GM12892 (cell line): ENCODE measurements around the gene UNC13D. TPM values are rescaled to one million over a fixed set of nuclear protein-coding genes. Genes with fewer than 3 reads are reported as not detected.
"Not testable (repeated sequence)": the region's sequence is repeated elsewhere in the genome, so short reads cannot be mapped to it uniquely, and the experiment has no call there.

Experiments used
- DNase-seq: peaks from one replicate; pipeline ENCODE4 v3.0.0; 2011; ENCODE audit not compliant: insufficient read length
- FAIRE-seq: peaks from 2 replicates; lab custom pipeline; 2011; peaks lifted over from hg19 to GRCh38; lab: Jason Lieb, UNC
- POLR2A ChIP-seq: IDR thresholded peaks from 2 replicates; pipeline ENCODE4 v1.6.1; 2011; ENCODE audit warnings: low read depth, low read length, control low read depth
- POLR2AphosphoS5 ChIP-seq: IDR thresholded peaks from 2 replicates; pipeline ENCODE4 v1.6.1; 2011; ENCODE audit warnings: low read depth, low read length, control low read depth
- TAF1 ChIP-seq: IDR thresholded peaks from 2 replicates; pipeline ENCODE4 v1.6.1; 2011; ENCODE audit warnings: low read depth, mild to moderate bottlenecking, control low read depth, low read length, borderline replicate concordance
- polyA plus RNA-seq: library from polyadenylated mRNA; unstranded; fragments of >200 nt; gene quantifications from one replicate; pipeline ENCODE4 v1.2.1, GENCODE V29; 2012; ENCODE audit warnings: missing spikeins, inconsistent platforms; ENCODE audit not compliant: missing spikeins

Gene UNC13D
- polyA plus RNA-seq = 18.6 TPM

DNA sequence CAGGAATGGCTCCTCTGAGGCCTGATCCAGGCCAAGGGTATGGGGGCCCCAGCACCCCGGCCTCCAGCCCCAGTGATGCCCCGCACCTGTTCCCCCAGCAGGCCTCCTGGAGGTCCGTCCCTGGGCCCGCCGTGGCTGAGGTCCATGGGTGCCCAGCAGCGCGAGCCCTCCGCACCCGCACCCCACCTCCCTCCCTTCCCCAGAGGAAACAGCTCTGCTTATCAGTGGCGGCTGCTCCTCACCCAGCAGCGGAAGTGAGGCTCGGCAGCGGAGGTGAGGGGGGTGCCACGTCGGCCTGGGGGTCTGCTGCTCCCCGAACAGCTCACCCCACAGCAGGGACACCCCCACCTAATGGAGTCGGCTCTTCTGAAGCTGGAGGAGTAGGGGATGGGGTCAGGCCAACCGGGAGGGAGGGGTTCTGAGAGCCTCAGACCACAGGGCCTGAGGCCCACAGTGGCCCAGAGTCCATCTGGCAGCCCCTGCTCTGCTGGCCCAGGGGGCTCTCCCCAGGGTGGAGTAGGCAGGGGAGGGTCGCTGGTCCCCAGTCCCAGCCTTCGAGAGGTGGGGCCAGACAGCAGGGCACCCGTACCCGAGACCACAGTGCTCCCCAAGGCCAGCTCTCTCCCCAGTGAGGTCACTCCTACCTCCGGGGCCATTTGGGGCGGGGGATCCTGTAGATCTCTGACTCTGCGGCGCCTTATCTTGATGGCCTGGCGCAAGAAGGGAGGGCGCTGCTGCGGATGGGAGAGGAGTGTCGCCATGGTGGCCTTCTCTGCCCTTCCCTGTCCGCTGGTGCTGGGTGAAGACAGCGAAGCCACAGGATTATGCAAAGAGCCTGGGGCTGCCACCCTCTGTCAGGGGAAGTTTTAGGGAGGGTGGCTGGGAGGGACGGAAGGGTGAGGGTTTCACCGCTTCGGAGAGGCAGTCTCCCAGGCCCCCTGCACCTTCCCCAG lies at the start of gene UNC13D:
Gene UNC13D, minus strand, starts transcription at position 828 of the 953 bp plus-strand sequence. Its CDS starts 67 bp downstream, at position 761.
- TF ChIP-seq TAF1 (no peak), POLR2AphosphoS5 (0 out of 2 replicates have a peak, but pooled peaks have one; percentile 40), POLR2A (peak; percentile 52; the same call in 1 of the 2 replicates)
- DNase-seq = peak; percentile 74
- peak; percentile 65 for FAIRE-seq

DNA sequence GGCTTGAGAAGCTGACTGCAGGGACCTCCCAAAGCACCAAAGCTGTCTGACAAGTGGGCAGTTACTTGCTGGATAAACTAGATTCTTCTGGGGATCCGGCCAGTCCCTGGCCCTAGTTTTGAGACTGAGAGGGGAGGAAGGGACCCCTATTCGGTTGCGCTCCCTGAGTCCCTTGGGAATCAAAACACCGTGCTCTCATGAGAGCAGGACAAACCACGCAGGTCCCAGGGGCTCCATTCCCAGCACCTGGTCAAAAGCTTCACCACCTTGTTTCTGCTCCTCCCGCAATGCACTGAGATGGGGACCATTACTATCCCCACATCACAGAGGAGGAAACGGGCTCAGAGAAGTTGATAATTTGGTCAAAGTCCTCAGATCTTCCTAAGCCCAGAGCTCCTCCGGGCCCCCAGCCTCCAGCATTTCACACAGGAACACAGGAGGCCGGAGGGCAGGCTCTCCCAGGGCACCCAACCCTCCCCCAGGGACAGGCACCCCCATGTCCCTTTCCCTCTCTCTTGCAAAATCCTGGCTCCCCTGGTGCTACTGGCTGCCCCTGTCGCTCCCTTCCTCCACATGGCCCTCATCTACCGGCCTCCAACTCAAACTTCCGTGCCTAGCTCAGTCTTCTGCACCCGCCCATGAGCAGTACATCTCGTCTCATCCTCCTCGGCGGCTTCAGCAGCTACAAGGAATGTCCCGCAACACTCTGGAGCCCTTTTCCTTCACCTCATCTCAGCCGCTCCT lies 49.3 kb upstream of the UNC13D start:
- DNase-seq (no peak), FAIRE-seq (no peak)
- TF ChIP-seq POLR2AphosphoS5 = no peak
- no peak; the same call in 1 of the 2 replicates for TF ChIP-seq POLR2A
- no peak for TF ChIP-seq TAF1

DNA sequence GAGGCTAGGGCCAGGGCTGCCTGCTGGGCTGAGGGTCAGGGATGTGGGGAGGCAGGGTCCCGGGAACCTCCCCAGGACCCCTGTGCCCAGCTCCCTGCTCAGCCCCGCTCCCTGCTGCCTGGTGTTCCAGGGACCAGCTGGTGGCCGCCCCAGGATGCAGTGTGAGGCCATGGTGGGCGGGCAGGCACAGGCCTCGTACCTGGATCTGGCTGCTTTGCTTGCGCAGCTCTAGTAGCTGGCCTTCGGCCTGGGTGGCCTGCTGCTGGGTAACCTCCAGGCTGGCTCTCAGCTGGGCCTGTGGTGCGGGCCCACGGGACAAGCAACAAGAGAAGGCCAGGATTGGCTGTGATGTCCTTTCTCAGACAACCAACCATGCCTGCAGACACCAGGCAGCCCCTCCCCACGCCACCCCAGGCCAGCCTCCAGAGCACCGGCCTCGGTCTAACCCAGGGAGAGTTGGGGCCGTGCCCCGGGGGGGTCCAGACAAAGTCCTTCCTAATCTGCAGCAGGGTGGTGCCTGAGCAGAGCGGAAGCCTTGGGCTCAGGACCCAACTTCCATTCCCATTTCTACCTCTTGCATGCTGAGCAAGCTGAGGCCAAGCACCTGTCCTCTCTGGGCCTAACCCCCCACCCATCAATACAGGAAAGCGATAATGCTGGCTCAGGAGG lies 48.5 kb upstream of the UNC13D start:
- no peak for DNase-seq
- no peak for TF ChIP-seq POLR2AphosphoS5
- TF ChIP-seq TAF1 = no peak
- no peak for TF ChIP-seq POLR2A
- FAIRE-seq = no peak

DNA sequence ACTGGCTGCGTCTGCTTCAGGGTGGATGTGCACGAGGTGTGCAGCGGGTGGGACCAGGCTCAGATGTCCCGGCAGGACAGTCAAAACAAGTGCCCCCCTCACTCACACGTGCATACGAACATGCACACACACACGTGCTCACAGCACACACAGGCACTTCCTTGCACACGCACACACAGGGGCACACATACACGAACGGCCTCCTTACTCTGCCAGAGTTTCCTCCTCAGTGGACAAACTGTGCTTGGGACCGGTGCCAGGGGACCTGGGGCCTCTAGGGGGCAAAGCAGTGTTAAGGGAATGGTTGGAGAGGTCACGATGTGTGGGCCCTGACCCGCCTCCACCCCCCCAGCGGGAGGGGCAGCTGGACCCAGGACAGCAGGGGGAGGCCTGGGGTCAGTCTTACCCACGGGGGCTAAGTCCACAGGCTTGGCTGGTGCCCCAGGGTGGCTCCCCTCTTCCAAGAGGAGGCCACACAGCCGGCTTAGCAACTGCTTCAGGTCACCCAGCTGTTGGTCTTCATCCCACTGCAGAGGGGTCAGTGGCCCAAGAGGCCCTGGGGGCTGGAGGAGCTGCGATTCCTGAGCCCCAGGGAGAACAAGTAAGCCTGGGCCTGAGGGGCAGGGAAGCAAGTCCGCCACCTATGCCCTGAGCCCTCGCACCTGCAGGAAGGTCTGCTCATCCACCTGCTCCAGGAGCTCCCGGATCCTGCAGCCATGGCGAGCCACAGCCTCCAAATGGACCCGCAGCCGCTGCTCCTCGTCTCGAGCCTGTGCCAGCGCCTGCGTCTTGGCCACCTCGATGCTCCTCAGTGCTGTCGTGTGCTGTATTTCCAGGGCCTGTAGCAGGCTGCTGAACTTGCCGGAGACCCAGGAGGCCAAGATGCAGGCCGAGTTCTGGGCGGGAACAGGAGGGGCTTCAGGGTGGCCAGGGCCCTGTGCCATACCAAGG lies 47.7 kb upstream of the UNC13D start:
- TF ChIP-seq POLR2AphosphoS5 = no peak
- no peak for TF ChIP-seq TAF1
- TF ChIP-seq POLR2A = no peak
- no peak for FAIRE-seq
- DNase-seq = no peak

DNA sequence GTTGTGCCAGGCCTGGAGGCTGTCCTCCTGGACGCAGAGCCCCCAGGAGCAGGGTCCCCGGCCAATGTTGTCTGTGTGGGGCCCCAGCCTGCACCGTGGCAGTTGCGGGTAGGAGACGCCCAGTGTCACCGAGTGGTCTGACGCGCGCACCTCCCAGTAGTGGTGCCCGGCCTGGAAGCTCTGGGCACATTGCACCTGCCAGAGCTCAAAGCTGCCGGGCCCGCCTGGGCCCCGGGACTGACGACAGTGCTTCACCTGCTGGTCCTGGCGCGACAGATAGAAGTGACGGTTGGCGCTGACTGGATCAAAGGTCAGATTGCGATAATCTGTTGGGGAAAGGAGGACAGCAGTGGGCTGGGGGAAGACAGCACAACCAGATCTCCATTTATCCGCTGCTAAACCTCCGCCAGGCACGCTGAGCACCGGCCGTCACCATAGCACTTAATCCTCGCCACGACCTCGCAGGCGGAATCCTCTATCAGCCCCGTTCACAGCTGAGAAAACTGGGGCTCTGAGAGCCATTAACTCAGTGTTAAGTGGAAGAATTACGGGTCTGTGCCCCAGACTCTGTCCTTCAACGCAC lies 46.9 kb upstream of the UNC13D start:
- TF ChIP-seq POLR2AphosphoS5 (no peak), TAF1 (no peak)
- FAIRE-seq (no peak), DNase-seq (no peak)

DNA sequence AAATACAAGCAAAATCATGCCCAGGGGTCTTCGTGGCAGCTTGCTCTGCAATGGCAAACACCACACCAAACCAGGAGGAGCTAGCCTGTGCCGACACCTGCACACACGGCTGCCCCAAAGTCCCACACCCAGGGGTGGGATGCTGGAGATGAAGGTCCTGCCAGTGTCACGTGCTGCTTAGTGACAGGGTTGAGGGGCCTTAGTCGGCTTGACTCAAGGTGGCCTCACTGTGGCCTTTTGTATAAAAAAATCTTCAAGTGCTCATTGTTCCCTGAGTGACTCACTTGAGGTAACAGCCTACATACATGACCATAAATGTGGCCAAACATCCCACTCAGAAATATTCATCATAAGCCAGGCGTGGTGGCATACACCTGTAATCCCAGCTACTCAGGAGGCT lies 45.2 kb upstream of the UNC13D start:
- FAIRE-seq (no peak), DNase-seq (no peak)
- TF ChIP-seq POLR2A (no peak), POLR2AphosphoS5 (no peak), TAF1 (no peak)

DNA sequence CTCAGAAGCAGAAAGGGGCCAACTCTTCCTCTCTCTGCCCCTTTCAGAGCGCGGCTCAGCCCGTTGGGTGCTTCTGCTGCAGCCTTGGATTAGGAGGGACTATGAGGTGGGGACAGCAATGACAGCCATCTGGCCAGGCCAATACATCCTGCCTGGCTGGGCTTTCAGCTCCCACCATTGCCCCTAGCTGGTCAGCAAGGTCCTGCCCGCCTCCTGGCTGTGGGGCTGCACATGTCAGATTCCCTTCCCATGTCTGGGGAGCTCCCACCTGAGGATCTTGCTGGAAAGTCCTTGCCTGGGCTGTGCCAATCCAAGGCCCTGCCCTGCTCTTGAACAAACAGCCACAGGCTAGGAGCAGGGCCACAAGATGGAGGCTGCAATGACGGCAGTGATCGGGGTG lies 44.3 kb upstream of the UNC13D start:
- TF ChIP-seq POLR2AphosphoS5 (no peak), POLR2A (no peak), TAF1 (no peak)
- FAIRE-seq = no peak
- no peak for DNase-seq

DNA sequence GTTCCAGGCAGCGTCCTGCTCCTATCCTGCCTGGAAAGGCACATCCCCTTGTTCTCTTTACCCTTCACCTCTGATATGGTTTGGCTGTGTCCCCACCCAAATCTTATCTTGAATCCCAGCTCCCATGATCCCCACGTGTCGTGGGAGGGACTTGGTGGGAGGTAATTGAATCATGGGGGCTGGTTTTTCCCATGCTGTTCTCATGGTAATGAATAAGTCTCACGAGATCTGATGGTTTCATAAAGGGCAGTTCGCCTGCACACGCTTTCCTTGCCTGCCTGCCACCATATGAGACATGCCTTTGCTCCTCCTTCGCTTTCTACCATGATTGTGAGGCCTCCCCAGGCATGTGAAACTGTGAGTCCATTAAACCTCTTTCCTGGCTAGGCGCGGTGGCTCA lies 41.7 kb upstream of the UNC13D start:
- not testable (repeated sequence) for FAIRE-seq, DNase-seq

DNA sequence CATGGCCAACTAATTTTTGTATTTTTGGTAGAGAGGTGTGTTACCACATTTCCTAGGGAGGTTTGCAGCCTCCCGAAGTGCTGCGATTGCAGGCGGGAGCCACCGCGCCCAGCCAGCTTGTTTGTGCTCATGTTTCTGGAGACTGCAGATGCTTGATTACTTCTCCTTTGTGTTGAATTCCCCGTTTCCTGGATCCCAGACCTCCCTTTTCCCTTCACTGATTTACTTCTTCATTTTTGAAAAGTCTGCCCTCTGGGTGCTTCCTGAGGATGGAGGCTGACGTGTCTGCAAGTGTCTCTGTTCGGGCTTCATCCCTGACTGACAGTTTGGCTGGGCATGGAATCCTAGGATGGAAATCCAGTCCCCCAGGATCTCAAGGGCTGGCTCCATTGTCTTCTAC lies 41.2 kb upstream of the UNC13D start:
- DNase-seq (no peak), FAIRE-seq (no peak)
- TF ChIP-seq POLR2AphosphoS5 (no peak), TAF1 (no peak), POLR2A (no peak)

DNA sequence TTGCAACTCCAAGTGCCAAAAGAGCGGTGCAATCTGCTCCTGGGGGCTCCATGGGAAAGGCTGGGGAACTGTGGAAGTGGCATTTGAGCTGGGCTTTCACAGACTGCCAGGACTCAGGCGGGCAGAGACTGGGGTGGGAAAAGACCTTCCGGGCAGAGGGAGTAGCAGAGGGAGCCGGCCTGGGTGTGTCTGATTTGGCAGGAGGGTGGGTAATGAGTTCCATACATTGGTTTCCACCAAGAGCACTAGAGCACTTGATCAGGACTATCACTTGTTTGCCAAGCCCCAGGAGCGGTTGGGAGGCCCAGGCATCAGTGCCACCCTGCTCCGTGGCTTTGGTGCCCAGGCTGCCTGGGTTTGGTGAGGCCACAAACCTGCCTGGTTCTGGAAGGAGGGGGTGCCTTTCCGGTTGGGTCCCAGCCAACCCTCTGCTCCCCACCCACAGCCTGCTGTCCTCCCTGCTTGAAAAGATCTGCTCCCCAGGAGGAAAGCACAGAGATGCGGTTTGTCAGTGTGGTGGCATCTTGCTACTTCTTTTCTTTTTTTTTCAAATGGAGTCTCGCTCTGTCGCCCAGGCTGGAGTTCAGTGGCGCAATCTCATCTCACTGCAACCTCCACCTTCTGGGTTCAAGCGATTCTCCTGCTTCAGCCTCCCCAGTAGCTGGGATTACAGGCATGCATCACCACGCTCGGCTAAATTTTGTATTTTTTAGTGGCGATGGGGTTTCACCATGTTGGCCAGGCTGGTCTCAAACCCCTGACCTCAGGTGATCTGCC lies 37.7 kb upstream of the UNC13D start:
- no peak for FAIRE-seq
- TF ChIP-seq POLR2A (no peak), POLR2AphosphoS5 (no peak), TAF1 (no peak)
- no peak for DNase-seq
